GM21528 (cell line): ENCODE measurements around the gene AMZ2.

Experiments used
- ATAC-seq: cut with Tn5 transposase; IDR thresholded peaks from one replicate; pipeline ENCODE4 v1.9.1; 2021; ENCODE audit warnings: mild to moderate bottlenecking, moderate library complexity; ENCODE audit not compliant: unreplicated experiment, low FRiP score

Gene AMZ2

GRCh38 chr17:68289473-68289872, 41.6 kb downstream of the AMZ2 start:
- no peak for ATAC-seq

DNA sequence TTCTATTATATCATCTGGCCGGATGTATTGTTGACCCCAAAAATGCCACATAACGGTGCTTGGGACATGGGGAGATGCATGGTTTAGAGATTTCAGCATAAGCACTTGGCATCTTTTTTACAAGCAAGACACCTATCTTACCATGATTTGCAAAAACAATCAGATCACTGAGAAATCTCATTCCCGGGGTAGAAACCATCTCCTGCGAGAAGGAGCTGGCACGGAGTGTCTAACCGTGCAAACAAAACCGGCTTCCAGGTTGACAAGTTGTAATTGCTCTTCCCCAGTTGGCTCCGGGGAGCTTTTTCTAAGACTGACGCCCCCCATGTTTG, 42.1 kb downstream of the AMZ2 start:
- no peak for ATAC-seq

GRCh38 chr17:68290268-68290954, 42.6 kb downstream of the AMZ2 start:
- no peak for ATAC-seq

DNA sequence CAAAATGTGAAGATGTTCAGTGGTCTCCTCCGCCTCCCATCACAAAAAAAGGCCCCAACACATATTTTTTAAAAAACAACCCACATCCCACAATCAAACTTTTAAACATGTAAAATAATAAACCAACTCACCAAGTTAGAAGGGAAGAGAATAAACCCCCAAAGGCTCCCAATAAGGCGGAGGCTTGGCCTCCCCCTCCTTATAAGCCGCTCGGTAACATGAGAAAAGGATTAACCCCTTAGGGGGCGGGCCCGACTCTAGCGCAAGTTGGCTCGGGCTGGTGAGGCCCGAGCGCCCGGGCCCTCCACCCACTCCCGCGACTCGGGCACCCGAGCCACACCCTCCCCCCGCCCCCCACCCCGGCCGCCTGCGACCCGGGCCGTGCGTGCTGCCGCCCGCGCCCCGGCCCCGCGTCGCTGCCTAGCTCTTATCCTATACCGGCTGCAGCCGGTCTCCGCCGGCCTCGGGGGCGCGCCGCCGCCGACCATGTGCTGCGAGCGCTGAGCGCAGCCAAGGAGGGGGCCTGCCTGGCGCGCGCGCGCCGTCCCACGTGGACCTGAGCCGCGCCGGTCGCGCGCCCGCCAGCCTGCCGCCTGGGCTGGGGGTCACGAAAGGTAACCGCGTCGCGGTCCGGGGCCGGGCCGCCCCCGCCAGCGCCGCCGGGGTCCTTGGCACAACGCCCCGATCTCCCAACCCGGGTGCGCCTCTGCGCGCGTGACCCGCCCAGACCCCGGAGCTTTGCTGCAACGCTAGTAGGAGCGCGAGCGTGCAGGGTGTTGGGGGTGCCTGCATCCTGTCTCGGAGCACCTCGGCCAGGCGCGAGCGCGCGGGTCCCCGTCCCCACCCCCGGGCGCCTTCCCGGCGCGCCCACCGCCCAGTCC, 43.4 kb downstream of the AMZ2 start, which contains the start of the genes ARSG and SLC16A6:
TSS of gene ARSG (plus strand) at position 541 of the 881 bp plus-strand sequence. CDS start 15,999 bp downstream, outside the sequence.
TSS of gene SLC16A6 (minus strand) at position 173 of the 881 bp plus-strand sequence. CDS start 12,807 bp downstream, outside the sequence.
- peak; percentile 52 for ATAC-seq

DNA sequence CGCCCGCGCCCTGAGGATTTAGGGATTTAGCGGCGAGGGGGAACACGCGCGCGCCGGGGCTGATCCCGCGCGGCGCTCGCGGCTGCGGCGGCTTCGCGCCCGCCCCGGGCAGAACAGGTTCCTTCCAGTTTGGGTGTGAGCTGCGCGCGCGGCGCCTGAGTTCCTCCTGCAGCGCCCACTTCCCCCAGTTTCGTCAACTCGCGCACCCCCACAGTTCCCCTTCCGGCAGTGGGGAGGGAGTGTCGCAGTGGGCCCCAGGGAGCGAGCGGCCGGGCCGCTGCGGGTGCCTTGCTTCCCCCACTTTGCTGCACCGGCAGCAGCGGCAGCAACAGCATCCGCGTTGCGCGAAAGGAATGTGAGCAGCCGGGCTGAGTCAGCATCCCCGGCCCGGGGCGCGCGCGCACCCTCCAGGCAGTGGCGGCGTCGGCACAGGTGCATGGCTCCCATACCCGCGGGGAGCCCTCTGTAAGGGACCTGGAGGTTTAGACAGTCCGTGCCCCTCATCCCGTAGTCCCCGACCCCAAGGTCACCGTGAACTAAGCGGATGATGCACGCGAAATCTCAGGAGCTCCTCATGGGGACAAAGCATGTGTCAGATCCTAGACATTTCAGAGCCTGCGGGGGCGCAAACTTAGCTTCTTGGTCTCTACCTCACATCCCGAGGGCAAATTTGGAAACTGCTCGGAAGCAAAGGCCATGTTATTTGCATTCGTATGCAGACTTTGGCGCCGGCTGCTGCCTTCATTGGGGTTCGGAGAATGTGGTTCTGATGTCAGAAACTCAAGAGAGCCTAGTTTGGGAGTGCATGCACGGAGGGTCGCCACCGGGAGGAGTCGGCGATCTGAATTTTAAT, 44.2 kb downstream of the AMZ2 start:
- peak; percentile 67 for ATAC-seq

DNA sequence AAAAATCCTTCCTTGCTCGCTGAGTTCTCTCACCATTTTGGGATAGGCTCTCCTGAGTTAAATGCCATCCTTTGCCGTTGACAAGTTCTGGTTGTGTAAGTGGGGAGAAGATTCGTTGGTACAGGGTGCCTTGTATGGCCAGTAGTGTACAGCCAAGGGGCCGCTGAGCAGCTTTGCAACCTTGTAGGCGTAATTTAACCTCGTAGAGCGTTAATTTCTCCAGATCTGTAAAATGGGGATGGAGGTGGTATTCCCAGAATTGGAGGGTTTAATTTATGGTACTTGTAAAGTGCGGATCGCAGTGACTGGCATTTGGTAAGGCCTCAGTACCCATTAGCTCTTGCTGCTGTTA, 44.8 kb downstream of the AMZ2 start:
- no peak for ATAC-seq

- ATAC-seq: no peak
Measured at GRCh38 chr17:68293490-68294195, 45.8 kb downstream of the AMZ2 start.

- ATAC-seq: no peak
Measured at GRCh38 chr17:68294196-68294555, 46.3 kb downstream of the AMZ2 start.

DNA sequence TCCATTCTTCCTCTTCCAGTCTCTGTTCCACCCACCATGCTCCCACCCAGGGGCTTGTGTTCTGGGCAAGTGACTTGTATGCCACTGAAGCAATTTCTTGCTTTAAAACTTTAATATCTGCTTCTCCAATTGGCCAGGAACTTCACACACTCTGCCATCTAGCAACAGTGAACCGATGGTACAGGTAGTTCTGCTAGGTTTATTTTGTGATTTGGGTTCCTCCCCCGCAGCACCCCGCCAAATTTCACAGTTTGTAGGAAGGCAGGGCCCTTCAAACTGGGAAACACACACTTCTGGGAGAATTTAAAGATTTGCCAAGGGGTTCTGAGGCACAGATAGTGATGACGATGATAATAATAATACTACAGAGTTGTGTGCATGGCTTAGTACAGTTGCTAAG, 46.8 kb downstream of the AMZ2 start:
- no peak for ATAC-seq

GRCh38 chr17:68295086-68295485, 47.2 kb downstream of the AMZ2 start:
- ATAC-seq: no peak

DNA sequence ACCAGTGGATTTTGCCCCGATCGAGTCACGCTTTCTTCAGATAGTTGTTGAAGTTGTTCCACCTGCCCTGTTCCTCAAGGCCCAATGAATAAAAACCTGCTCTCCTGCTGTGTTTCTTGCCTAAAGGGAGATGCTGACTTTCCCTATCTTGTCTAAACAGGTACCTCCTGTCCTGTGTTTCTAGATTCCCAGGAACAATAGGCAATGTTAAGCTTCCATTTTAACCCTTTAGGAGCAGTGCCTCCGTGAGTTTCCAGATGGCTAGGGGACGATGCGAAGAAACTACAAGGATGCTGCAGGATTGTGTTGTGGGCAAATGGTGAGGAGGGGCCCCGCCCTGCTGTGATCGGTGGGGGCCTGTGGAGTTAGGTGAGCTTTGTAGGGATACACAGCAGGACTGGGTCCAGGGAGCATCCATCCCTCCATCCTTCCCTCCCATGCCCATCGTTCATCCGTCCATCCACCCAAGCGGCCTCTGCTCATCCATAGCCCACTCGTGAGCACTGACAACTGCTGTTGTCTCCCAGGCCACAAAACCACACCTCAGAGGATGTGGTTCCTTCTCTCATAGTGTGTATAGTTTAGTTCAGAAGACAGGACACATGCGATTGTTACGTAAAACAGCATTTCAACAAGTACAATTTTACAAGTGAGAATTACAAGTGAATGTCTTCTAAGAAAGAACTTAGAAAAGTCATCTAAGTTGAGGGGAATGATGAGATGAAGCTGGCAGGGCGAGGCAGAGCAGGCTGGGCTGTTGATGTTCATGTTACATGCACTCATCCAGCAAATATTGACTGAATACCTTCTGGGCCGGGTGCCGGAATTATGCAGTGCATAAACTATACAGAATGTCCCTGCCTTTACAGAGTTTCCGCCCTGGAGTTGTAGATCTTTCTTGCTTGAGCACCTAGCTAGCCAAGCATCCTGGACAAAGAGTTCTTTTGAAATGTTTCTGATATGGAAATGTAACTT, 48.7 kb downstream of the AMZ2 start:
- ATAC-seq: no peak

- ATAC-seq: no peak
Measured at GRCh38 chr17:68297195-68297594, 49.4 kb downstream of the AMZ2 start.

DNA sequence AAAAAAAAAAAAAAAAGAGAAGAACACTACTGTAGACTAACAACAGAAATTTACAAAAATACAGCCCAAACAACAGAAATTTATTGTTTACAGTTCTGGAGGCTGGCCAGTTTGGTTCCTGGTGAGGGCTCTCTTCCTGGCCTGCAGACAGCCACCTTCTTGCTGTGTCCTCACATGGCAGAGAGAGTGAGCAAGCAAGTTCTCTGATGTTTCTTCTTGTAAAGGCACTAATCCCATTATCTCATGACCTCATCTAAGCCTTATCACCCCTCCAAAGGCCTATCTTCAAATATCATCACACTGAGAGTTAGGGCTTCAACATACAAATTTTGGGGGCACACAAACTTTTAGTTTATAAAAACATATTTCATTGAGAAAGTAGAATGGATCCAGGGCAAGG, 50.8 kb downstream of the AMZ2 start:
- ATAC-seq: no peak

GRCh38 chr17:68299817-68300216, 52.0 kb downstream of the AMZ2 start:
- no peak for ATAC-seq

GRCh38 chr17:68301438-68301959, 53.7 kb downstream of the AMZ2 start:
- ATAC-seq: no peak

- no peak for ATAC-seq
Measured at GRCh38 chr17:68302066-68302564, 54.3 kb downstream of the AMZ2 start.

DNA sequence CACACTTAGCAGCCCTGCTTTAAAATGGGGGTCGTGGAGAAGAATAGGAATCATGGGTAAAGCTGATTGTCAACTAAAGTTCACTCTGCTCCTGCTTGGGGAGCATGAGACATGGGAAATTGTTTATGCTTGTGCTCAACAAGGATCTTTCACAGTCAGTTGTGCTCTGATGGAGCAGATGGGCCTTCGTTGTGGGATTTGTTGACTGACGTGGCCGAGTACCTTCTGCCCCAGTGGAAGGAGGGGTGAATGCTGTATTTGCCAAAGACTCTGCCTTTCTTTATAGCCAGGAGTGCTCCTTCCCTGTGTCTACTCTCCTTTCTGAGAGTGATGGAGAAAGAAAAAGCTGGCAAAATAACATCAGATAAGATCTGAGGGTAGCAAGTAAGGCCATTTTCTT, 54.8 kb downstream of the AMZ2 start:
- no peak for ATAC-seq

DNA sequence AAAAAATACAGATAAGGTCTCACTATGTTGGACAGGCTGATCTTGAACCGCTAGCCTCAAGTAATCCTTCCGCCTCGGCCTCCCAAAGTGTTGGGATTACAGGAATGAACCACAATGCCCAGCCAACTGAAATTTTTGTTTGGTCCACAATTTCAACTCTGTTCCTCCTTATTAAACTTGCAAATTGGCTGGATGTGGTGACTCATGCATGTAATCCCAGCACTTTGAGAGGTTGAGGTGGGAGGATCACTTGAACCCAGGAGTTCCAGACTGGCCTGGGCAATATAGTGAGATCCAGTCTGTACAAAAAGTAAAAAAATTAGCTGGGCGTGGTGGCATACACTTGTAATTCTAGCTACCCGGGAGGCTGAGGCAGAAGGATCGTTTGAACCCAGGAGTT, 56.9 kb downstream of the AMZ2 start:
- ATAC-seq: no peak

DNA sequence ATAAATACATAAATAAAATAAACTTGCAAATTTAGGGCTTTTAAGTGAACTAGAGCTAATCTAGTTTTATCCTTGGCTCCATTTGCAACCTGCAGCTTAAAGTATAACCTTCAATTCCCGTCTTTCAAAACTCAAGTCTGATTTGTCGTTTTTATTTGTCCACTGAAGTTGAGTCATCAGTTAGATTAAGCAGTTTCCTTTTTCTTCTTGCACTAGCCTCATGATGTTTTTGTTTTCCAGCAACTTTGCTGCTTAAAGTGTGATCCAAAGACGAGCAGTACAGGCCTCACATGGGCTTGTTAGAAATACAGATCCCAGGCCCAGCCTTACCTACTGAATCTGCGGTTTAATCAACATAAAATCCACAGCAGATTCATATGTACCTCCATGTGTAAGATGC, 57.3 kb downstream of the AMZ2 start:
- ATAC-seq: no peak
